Thyroid gland (tissue), 4 donors: ENCODE results near the gene RPS6KL1.

Experiments
- POLR2A ChIP-seq, 2 donors: fragments of 450-650 bp; IDR thresholded peaks; one replicate each; pipeline ENCODE4 v1.6.1; 2017; ENCODE audit warnings: antibody characterized with exemption in 2 of 2, mild to moderate bottlenecking in 2 of 2, moderate library complexity in 1 of 2
- TF ChIP-seq, protein P1 (sequence below), 6 experiments: fragments of 200-600 bp in 3 of 6; fragments of 450-650 bp in 3 of 6; sonication (generic) in 3 of 6; IDR thresholded peaks; one replicate each; pipeline ENCODE4 v1.5.1; 2016 to 2019; ENCODE audit warnings: antibody characterized with exemption in 6 of 6, mild to moderate bottlenecking in 2 of 6, inconsistent platforms in 1 of 6, moderate library complexity in 1 of 6

DNA sequence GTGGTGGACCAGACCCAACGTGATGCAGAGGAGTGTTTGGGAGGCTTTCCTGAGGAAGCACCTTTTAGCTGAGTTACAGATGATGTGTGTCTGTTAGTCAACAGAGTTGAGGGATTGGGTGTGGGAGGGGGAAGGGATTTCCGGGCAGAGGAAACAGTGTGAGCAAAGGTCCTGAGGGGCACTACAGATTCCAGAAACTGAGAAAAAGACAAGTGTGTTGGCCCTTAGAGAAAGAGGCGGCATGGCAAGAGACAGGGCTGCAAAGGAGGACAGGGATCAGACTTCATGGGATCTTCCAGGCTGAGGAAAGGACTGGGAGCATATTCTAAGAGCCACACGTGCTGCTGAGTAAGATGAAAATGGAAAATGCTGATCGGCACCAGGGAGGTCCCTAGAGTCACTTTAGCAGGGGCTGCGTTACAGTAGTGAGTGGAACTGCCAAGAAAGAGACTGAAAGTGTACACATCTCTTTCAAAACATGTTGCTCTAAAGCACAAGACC lies 9.4 kb upstream of the RPS6KL1 start:
- TF ChIP-seq, protein P1, sequence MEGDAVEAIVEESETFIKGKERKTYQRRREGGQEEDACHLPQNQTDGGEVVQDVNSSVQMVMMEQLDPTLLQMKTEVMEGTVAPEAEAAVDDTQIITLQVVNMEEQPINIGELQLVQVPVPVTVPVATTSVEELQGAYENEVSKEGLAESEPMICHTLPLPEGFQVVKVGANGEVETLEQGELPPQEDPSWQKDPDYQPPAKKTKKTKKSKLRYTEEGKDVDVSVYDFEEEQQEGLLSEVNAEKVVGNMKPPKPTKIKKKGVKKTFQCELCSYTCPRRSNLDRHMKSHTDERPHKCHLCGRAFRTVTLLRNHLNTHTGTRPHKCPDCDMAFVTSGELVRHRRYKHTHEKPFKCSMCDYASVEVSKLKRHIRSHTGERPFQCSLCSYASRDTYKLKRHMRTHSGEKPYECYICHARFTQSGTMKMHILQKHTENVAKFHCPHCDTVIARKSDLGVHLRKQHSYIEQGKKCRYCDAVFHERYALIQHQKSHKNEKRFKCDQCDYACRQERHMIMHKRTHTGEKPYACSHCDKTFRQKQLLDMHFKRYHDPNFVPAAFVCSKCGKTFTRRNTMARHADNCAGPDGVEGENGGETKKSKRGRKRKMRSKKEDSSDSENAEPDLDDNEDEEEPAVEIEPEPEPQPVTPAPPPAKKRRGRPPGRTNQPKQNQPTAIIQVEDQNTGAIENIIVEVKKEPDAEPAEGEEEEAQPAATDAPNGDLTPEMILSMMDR (IDR thresholded peaks at IDR 0.05) = no peak
- TF ChIP-seq POLR2A (IDR thresholded peaks at IDR 0.05) = no peak
